ENCODE results near the gene IPO7. TPM values are rescaled to one million over a fixed set of nuclear protein-coding genes. Genes with fewer than 3 reads are reported as not detected.

The IPO7 gene
- 83.7 and 126 TPM in 2 replicates for total RNA-seq (2021)
- Bru-seq, nascent RNA, result percentile 94 among the genes with signal in this experiment
- BruChase-seq, experiment 1, labeled RNA remaining after a 2-hour chase, result percentile 90 among the genes with signal in this experiment
- BruChase-seq, experiment 2, labeled RNA remaining after a 6-hour chase, result percentile 96 among the genes with signal in this experiment
- long read RNA-seq, full-length matches to known transcripts, result 2 of 31 reads
- long read RNA-seq, partial matches to known transcripts, result 24 of 31 reads
- long read RNA-seq, other reads (novel, unspliced or antisense), result 5 of 31 reads

DNA sequence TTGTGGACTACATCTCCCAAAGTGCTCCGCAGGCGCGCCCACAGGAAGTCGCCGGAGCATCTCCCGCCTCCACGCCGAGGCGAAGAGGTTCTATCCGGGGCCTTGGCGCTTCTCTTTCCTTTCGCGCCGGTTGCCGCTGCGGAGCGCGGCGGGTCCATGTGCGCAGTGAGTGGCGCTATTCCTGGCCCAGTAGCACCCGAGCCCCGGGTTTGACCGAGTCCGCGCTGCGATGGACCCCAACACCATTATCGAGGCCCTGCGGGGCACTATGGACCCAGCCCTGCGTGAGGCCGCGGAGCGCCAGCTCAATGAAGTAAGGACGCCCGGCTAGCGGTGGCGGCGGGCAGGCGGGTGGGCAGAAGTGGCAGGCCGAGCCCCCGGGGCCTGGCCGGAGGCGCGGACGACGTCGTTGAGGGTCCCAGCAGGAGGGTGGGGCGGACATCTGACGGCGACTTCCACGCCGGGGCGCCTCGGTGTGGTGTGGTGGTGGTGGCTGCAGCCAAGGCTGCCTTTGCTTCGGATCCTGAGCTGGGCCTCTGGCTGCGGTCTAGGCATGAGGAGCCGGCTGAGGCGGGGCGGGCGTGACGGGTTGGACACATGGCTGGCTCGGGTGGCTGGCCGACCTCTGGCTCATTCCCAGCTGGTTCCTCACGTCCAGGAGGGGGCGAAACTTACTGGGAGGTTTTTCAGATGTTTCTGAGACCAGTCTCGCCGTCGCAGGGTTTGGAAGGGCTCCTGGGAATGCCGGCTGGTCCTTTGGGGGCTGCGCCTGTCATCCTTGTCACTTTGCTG is at the start of gene IPO7:
IPO7 (plus strand) TSS at position 118 of the 792 bp plus-strand sequence; CDS start at position 230, 112 bp downstream.
- no peaks in the 10 kb centered on the region for H3K27me3 ChIP-seq (ENCODE audit: insufficient read depth, low read depth)
- H4K20me1 ChIP-seq (ENCODE audit: insufficient read depth), result peaks cover 38% of the 10 kb centered on the region
- H3K36me3 ChIP-seq (ENCODE audit: low read depth), result peaks cover 8% of the 10 kb centered on the region
- no peaks in the 10 kb centered on the region for H3K9me3 ChIP-seq (ENCODE audit: insufficient read depth, low read depth)
- H3K79me2 ChIP-seq (ENCODE audit: low read depth), result peaks cover 51% of the 10 kb centered on the region
- peak within 1 kb of the TSS; percentile 82 for H3K4me2 ChIP-seq
- CTCF ChIA-PET, result interaction anchor here (0.5 kb wide), 1 partner anchor 108 kb away, joined by 3 read pairs; no protein-coding TSS in a partner anchor
- BruUV-seq (replicated peaks), result no TSS peak
- no peaks in the 10 kb centered on the region for H3K9me2 ChIP-seq (ENCODE audit: insufficient read depth)
- H3F3A ChIP-seq (ENCODE audit: insufficient read depth, low read depth), result no peaks in the 10 kb centered on the region; the same call in 1 of the 2 replicates
- intact Hi-C loops (cut with micrococcal nuclease; ENCODE audit: unreplicated experiment), result loop anchor here (1.0 kb wide), 2 partner anchors 20 to 70 kb away; partner anchors contain the start of gene TMEM41B
- peak within 1 kb of the TSS; percentile 79 for H3K27ac ChIP-seq
- H3K4me1 ChIP-seq (replicated peaks; ENCODE audit: insufficient read depth), result peaks cover 21% of the 10 kb centered on the region
- H3K4me3 ChIP-seq, result peak within 1 kb of the TSS; percentile 81
- POLR2A ChIA-PET (ENCODE audit: unreplicated experiment), result interaction anchor here (0.5 to 1.2 kb wide), 4 partner anchors 21 to 1411 kb away, joined by 4 to 22 read pairs (median 6); no protein-coding TSS in a partner anchor
- peak within 1 kb of the TSS; percentile 70 for H2AFZ ChIP-seq
- DNase-seq, result peak; percentile 74 to 75
- TF ChIP-seq, protein P1, sequence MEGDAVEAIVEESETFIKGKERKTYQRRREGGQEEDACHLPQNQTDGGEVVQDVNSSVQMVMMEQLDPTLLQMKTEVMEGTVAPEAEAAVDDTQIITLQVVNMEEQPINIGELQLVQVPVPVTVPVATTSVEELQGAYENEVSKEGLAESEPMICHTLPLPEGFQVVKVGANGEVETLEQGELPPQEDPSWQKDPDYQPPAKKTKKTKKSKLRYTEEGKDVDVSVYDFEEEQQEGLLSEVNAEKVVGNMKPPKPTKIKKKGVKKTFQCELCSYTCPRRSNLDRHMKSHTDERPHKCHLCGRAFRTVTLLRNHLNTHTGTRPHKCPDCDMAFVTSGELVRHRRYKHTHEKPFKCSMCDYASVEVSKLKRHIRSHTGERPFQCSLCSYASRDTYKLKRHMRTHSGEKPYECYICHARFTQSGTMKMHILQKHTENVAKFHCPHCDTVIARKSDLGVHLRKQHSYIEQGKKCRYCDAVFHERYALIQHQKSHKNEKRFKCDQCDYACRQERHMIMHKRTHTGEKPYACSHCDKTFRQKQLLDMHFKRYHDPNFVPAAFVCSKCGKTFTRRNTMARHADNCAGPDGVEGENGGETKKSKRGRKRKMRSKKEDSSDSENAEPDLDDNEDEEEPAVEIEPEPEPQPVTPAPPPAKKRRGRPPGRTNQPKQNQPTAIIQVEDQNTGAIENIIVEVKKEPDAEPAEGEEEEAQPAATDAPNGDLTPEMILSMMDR (conservative IDR thresholded peaks at IDR 0.05), result no peak
- no peak for TF ChIP-seq EZH2 (IDR thresholded peaks at IDR 0.05; ENCODE audit: low read depth)

DNA sequence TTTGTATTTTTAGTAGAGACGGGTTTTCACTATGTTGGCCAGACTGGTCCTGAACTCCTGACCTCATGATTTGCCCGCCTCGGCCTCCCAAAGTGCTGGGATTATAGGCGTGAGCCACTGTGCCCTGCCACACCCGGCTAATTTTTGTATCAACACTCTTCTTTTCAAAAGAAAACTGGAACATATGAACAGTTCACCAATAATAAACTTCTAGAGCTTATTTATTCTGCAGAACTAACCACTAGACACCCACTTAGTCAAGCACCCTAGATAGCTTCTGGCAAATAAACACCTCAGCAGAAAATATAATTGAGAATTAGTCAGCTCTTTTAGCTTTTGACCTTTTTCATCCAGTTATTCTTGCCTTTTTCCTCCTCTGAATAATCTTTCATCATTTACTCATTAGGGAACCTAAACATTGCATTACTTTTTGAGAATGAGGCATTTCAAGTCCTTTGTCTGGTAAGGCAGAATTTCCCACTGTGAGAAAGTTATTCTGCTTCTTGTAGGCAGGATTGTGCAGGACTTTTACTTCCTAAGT is 42.7 kb upstream of the IPO7 start:
- Histone ChIP-seq H3K36me3 (ENCODE audit: low read depth) (no peaks in the 10 kb centered on the region), H3K27ac (peak overlapping the region; percentile 39), H4K20me1 (ENCODE audit: insufficient read depth) (no peaks in the 10 kb centered on the region), H3K79me2 (ENCODE audit: low read depth) (no peaks in the 10 kb centered on the region), H3K9me3 (ENCODE audit: insufficient read depth, low read depth) (no peaks in the 10 kb centered on the region), H3K9me2 (ENCODE audit: insufficient read depth) (no peaks in the 10 kb centered on the region), H3K4me1 (replicated peaks; ENCODE audit: insufficient read depth) (peaks cover 9% of the 10 kb centered on the region; the same call in 1 of the 2 replicates), H3F3A (ENCODE audit: insufficient read depth, low read depth) (peaks cover 8% of the 10 kb centered on the region; the same call in 1 of the 2 replicates), H3K27me3 (ENCODE audit: insufficient read depth, low read depth) (no peaks in the 10 kb centered on the region), H2AFZ (no peak overlapping the region), H3K4me2 (no peak overlapping the region), H3K4me3 (no peak overlapping the region)
- intact Hi-C loops (cut with micrococcal nuclease; ENCODE audit: unreplicated experiment), result no loop called here
- ChIA-PET POLR2A (ENCODE audit: unreplicated experiment) (no interaction called here), CTCF (no interaction called here)
- BruUV-seq (replicated peaks), result no TSS peak
- TF ChIP-seq, protein P1 (conservative IDR thresholded peaks at IDR 0.05), result no peak
- TF ChIP-seq EZH2 (IDR thresholded peaks at IDR 0.05; ENCODE audit: low read depth), result no peak
- DNase-seq, result peak in 1 of 2 experiments; percentile 46

DNA sequence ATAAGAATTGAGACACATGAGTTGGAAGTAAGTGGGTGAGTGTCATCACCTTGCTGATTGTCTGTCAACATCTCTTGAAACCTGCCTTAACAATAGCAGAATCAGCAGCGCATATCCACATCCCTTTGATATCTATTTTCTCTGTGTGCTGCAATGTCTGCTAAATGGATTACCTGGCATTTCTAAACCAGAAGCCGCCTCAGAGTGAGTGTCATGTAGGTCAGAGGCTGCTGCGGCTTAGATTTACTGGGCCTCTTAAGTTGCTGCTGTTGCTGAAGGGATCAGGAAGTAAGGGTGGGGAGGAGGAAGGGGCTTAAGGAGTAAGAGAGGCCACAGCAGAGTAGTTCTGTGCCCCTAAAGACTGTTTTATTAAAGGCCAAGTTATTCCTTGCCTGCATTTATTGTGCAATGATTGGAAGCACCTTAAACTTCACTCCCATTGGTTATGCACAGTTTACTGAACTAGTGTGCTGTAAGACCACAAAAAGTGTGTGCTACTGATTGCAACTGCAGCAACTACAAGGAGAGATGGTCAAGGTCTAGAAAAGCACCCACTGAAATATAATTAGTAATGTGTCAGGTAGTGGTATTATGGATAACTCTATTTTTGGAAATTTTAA is 40.3 kb upstream of the IPO7 start:
- POLR2A ChIA-PET (ENCODE audit: unreplicated experiment), result no interaction called here

More for the DNA sequence above, 40.3 kb upstream of the IPO7 start:
- no peaks in the 10 kb centered on the region for H3K36me3 ChIP-seq (ENCODE audit: low read depth)
- no peaks in the 10 kb centered on the region for H3K9me2 ChIP-seq (ENCODE audit: insufficient read depth)
- peaks cover 8% of the 10 kb centered on the region; the same call in 1 of the 2 replicates for H3F3A ChIP-seq (ENCODE audit: insufficient read depth, low read depth)
- H3K27ac ChIP-seq, result no peak overlapping the region
- CTCF ChIA-PET, result no interaction called here
- DNase-seq, result no peak
- H3K9me3 ChIP-seq (ENCODE audit: insufficient read depth, low read depth), result no peaks in the 10 kb centered on the region
- H3K4me1 ChIP-seq (replicated peaks; ENCODE audit: insufficient read depth), result peaks cover 9% of the 10 kb centered on the region; the same call in 1 of the 2 replicates
- H2AFZ ChIP-seq, result no peak overlapping the region
- no peak for TF ChIP-seq EZH2 (IDR thresholded peaks at IDR 0.05; ENCODE audit: low read depth)
- TF ChIP-seq, protein P1 (conservative IDR thresholded peaks at IDR 0.05), result no peak
- no peaks in the 10 kb centered on the region for H4K20me1 ChIP-seq (ENCODE audit: insufficient read depth)
- no peak overlapping the region for H3K4me2 ChIP-seq
- no peak overlapping the region for H3K4me3 ChIP-seq
- no TSS peak for BruUV-seq (replicated peaks)
- H3K27me3 ChIP-seq (ENCODE audit: insufficient read depth, low read depth), result no peaks in the 10 kb centered on the region
- intact Hi-C loops (cut with micrococcal nuclease; ENCODE audit: unreplicated experiment), result no loop called here
- no peaks in the 10 kb centered on the region for H3K79me2 ChIP-seq (ENCODE audit: low read depth)
